Astrocyte (in vitro differentiated cells and primary cell): ENCODE results near the gene ARID2. TPM values are rescaled to one million over a fixed set of nuclear protein-coding genes. Genes with fewer than 3 reads are reported as not detected.

Experiments
- DNase-seq: peaks from one replicate; pipeline ENCODE4 v3.0.0-alpha.2; 2010; ENCODE audit warnings: low read depth
- FAIRE-seq: peaks from 2 replicates; lab custom pipeline; 2011; peaks lifted over from hg19 to GRCh38; lab: Jason Lieb, UNC
- H2AFZ ChIP-seq: 2 replicates; pipeline ENCODE4 v1.6.0; 2012; ENCODE audit warnings: low read depth, low read length, inconsistent platforms
- H3K27ac ChIP-seq: 2 replicates; pipeline ENCODE4 v1.5.1; 2011; ENCODE audit warnings: low read depth, low read length, inconsistent platforms
- H3K27me3 ChIP-seq: 2 replicates; pipeline ENCODE4 v1.6.0; 2011; ENCODE audit warnings: low read length, inconsistent platforms; ENCODE audit not compliant: insufficient read depth
- H3K36me3 ChIP-seq: 2 replicates; pipeline ENCODE4 v1.5.1; 2011; ENCODE audit warnings: low read length, inconsistent platforms; ENCODE audit not compliant: insufficient read depth
- H3K4me1 ChIP-seq: 2 replicates; pipeline ENCODE4 v1.5.1; 2011; ENCODE audit warnings: low read length, inconsistent platforms; ENCODE audit not compliant: insufficient read depth
- H3K4me2 ChIP-seq: 2 replicates; pipeline ENCODE4 v1.6.0; 2012; ENCODE audit warnings: low read length, inconsistent platforms
- H3K4me3 ChIP-seq: 2 replicates; pipeline ENCODE4 v1.5.1; 2011; ENCODE audit warnings: low read depth, mild to moderate bottlenecking, low read length, inconsistent platforms; ENCODE audit not compliant: insufficient read depth
- H3K79me2 ChIP-seq: 2 replicates; pipeline ENCODE4 v1.6.0; 2012; ENCODE audit warnings: mild to moderate bottlenecking, low read length, inconsistent platforms; ENCODE audit not compliant: insufficient read depth
- H3K9ac ChIP-seq: 2 replicates; pipeline ENCODE4 v1.6.0; 2012; ENCODE audit warnings: mild to moderate bottlenecking, low read length, inconsistent platforms
- H3K9me3 ChIP-seq: 2 replicates; pipeline ENCODE4 v1.5.1; 2012; ENCODE audit warnings: low read depth, mild to moderate bottlenecking, low read length, inconsistent platforms; ENCODE audit not compliant: insufficient read depth
- H4K20me1 ChIP-seq: 2 replicates; pipeline ENCODE4 v1.6.0; 2012; ENCODE audit warnings: low read length, inconsistent platforms; ENCODE audit not compliant: insufficient read depth
- H3K27ac Mint-ChIP-seq: one replicate; pipeline ENCODE4 v1.8.0; 2021; ENCODE audit warnings: mild to moderate bottlenecking, mixed read lengths; ENCODE audit not compliant: unreplicated experiment
- H3K27me3 Mint-ChIP-seq: one replicate; pipeline ENCODE4 v1.8.0; 2021; ENCODE audit warnings: low read depth, mixed read lengths; ENCODE audit not compliant: unreplicated experiment
- H3K36me3 Mint-ChIP-seq: one replicate; pipeline ENCODE4 v1.8.0; 2021; ENCODE audit warnings: low read depth, mixed read lengths; ENCODE audit not compliant: unreplicated experiment
- H3K4me1 Mint-ChIP-seq: one replicate; pipeline ENCODE4 v1.8.0; 2021; ENCODE audit warnings: low read depth, mixed read lengths; ENCODE audit not compliant: unreplicated experiment
- H3K4me3 Mint-ChIP-seq: one replicate; pipeline ENCODE4 v1.8.0; 2021; ENCODE audit warnings: mild to moderate bottlenecking, moderate library complexity, mixed read lengths; ENCODE audit not compliant: unreplicated experiment
- H3K9me3 Mint-ChIP-seq: one replicate; pipeline ENCODE4 v1.8.0; 2021; ENCODE audit warnings: mild to moderate bottlenecking, mixed read lengths; ENCODE audit not compliant: unreplicated experiment
- EZH2 ChIP-seq: IDR thresholded peaks from 2 replicates; pipeline ENCODE4 v1.6.1; 2012; ENCODE audit warnings: mild to moderate bottlenecking, low read length, inconsistent platforms; ENCODE audit not compliant: insufficient read depth
- total RNA-seq: library from RNA; stranded (reverse); gene quantifications from 2 replicates; pipeline ENCODE4 v1.2.1, GENCODE V29; 2021
- TF ChIP-seq, protein P1 (sequence below): IDR thresholded peaks from 2 replicates; pipeline ENCODE4 v1.5.1; 2011; ENCODE audit warnings: low read depth, mild to moderate bottlenecking, inconsistent platforms, low read length, moderate library complexity; ENCODE audit not compliant: insufficient read depth

Gene ARID2
- total RNA-seq, 1 donor from 2014 or later = 23.8 TPM

DNA sequence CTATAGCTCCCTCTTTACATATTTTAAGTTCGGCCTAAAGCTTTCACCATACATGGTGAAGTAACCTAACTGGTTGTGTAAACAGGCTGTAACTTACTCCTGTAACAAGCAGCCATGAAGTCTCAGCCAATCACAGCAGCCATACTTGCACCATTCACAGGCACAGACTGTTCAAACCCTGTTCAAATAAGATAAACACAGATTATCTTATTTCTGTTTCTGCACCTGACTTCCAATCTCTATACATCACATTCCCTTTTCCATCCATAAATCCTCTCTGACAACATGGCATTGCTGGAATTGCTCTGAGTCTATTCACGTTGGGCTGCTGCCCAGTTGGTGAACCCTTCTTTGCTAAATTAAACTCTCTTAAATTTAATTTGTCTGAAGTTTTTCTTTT lies 34.5 kb upstream of the ARID2 start:
- TF ChIP-seq EZH2 = no peak
- TF ChIP-seq, protein P1, sequence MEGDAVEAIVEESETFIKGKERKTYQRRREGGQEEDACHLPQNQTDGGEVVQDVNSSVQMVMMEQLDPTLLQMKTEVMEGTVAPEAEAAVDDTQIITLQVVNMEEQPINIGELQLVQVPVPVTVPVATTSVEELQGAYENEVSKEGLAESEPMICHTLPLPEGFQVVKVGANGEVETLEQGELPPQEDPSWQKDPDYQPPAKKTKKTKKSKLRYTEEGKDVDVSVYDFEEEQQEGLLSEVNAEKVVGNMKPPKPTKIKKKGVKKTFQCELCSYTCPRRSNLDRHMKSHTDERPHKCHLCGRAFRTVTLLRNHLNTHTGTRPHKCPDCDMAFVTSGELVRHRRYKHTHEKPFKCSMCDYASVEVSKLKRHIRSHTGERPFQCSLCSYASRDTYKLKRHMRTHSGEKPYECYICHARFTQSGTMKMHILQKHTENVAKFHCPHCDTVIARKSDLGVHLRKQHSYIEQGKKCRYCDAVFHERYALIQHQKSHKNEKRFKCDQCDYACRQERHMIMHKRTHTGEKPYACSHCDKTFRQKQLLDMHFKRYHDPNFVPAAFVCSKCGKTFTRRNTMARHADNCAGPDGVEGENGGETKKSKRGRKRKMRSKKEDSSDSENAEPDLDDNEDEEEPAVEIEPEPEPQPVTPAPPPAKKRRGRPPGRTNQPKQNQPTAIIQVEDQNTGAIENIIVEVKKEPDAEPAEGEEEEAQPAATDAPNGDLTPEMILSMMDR = no peak
- H3K9ac ChIP-seq = no peak overlapping the region

GRCh38 chr12:45695606-45696005 lies 33.9 kb upstream of the ARID2 start:
- DNase-seq (no peak), FAIRE-seq (no peak)
- H3K4me3 ChIP-seq = no peak overlapping the region
- no peaks in the 10 kb centered on the region for H3K36me3 Mint-ChIP-seq
- no peak overlapping the region for H3K4me3 Mint-ChIP-seq
- H3K9ac ChIP-seq = no peak overlapping the region
- H3K9me3 Mint-ChIP-seq = no peaks in the 10 kb centered on the region
- H3K36me3 ChIP-seq = no peaks in the 10 kb centered on the region
- H3K79me2 ChIP-seq = no peaks in the 10 kb centered on the region
- H3K4me1 Mint-ChIP-seq = no peaks in the 10 kb centered on the region
- H3K4me2 ChIP-seq = no peak overlapping the region
- H3K27ac Mint-ChIP-seq = no peak overlapping the region
- no peaks in the 10 kb centered on the region for H4K20me1 ChIP-seq
- H3K27me3 Mint-ChIP-seq = no peaks in the 10 kb centered on the region
- no peaks in the 10 kb centered on the region for H3K27me3 ChIP-seq
- H2AFZ ChIP-seq = no peak overlapping the region
- TF ChIP-seq, protein P1 = no peak
- TF ChIP-seq EZH2 = no peak
- H3K4me1 ChIP-seq = no peaks in the 10 kb centered on the region
- no peak overlapping the region for H3K27ac ChIP-seq
- no peaks in the 10 kb centered on the region for H3K9me3 ChIP-seq

More for the DNA sequence above, 34.5 kb upstream of the ARID2 start:
- H3K4me1 Mint-ChIP-seq = no peaks in the 10 kb centered on the region
- Histone ChIP-seq H3K79me2 (no peaks in the 10 kb centered on the region), H3K27ac (no peak overlapping the region), H3K4me1 (no peaks in the 10 kb centered on the region), H3K4me2 (no peak overlapping the region), H4K20me1 (no peaks in the 10 kb centered on the region), H3K4me3 (no peak overlapping the region), H3K27me3 (no peaks in the 10 kb centered on the region), H2AFZ (no peak overlapping the region), H3K9me3 (no peaks in the 10 kb centered on the region), H3K36me3 (no peaks in the 10 kb centered on the region)
- FAIRE-seq (no peak), DNase-seq (peak; percentile 16)
- no peaks in the 10 kb centered on the region for H3K9me3 Mint-ChIP-seq
- no peaks in the 10 kb centered on the region for H3K36me3 Mint-ChIP-seq
- peaks cover 2% of the 10 kb centered on the region for H3K27me3 Mint-ChIP-seq
- no peak overlapping the region for H3K27ac Mint-ChIP-seq
- no peak overlapping the region for H3K4me3 Mint-ChIP-seq

- Histone ChIP-seq H3K9ac (no peak overlapping the region), H3K4me1 (no peaks in the 10 kb centered on the region), H3K4me2 (no peak overlapping the region), H3K27me3 (no peaks in the 10 kb centered on the region), H3K27ac (no peak overlapping the region), H2AFZ (no peak overlapping the region), H4K20me1 (no peaks in the 10 kb centered on the region), H3K36me3 (no peaks in the 10 kb centered on the region), H3K4me3 (no peak overlapping the region), H3K9me3 (no peaks in the 10 kb centered on the region), H3K79me2 (no peaks in the 10 kb centered on the region)
- TF ChIP-seq EZH2 = no peak
- TF ChIP-seq, protein P1 = no peak
- Mint-ChIP-seq H3K9me3 (no peaks in the 10 kb centered on the region), H3K27me3 (no peaks in the 10 kb centered on the region), H3K4me3 (no peak overlapping the region), H3K4me1 (no peaks in the 10 kb centered on the region), H3K36me3 (no peaks in the 10 kb centered on the region), H3K27ac (no peak overlapping the region)
- FAIRE-seq (no peak), DNase-seq (no peak)
Measured at GRCh38 chr12:45696049-45696448, 33.5 kb upstream of the ARID2 start.
